ENCODE measurements around the gene TAOK1. TPM values are rescaled to one million over a fixed set of nuclear protein-coding genes. Genes with fewer than 3 reads are reported as not detected.

Gene TAOK1
- total RNA-seq, 2 donors from 2014 or later = 40.0 to 42.0 TPM

GRCh38 chr17:29581583-29582253 lies 191.6 kb downstream of the TAOK1 start:
- no peak overlapping the region for H3K27ac Mint-ChIP-seq
- ATAC-seq (replicated peaks) = no peak
- peaks cover 50% of the 10 kb centered on the region for H3K36me3 Mint-ChIP-seq (ENCODE audit: low read depth)
- H3K27me3 Mint-ChIP-seq = no peaks in the 10 kb centered on the region
- no peak overlapping the region for H3K4me3 Mint-ChIP-seq
- H3K4me1 Mint-ChIP-seq = peaks cover 14% of the 10 kb centered on the region
- no peaks in the 10 kb centered on the region for H3K9me3 Mint-ChIP-seq

- no peaks in the 10 kb centered on the region for H3K27me3 Mint-ChIP-seq
- no peak for ATAC-seq (replicated peaks)
- H3K9me3 Mint-ChIP-seq = no peaks in the 10 kb centered on the region
- peaks cover 14% of the 10 kb centered on the region for H3K4me1 Mint-ChIP-seq
- H3K36me3 Mint-ChIP-seq (ENCODE audit: low read depth) = peaks cover 50% of the 10 kb centered on the region
- no peak overlapping the region for H3K27ac Mint-ChIP-seq
- H3K4me3 Mint-ChIP-seq = no peak overlapping the region
Measured at GRCh38 chr17:29582254-29582765, 192.1 kb downstream of the TAOK1 start.

- no peaks in the 10 kb centered on the region for H3K27me3 Mint-ChIP-seq
- H3K36me3 Mint-ChIP-seq (ENCODE audit: low read depth) = peaks cover 46% of the 10 kb centered on the region
- H3K4me1 Mint-ChIP-seq = peaks cover 19% of the 10 kb centered on the region
- no peaks in the 10 kb centered on the region for H3K9me3 Mint-ChIP-seq
- no peak overlapping the region for H3K4me3 Mint-ChIP-seq
- H3K27ac Mint-ChIP-seq = no peak overlapping the region
- ATAC-seq (replicated peaks) = no peak
Measured at GRCh38 chr17:29582772-29583171, 192.6 kb downstream of the TAOK1 start.

GRCh38 chr17:29583324-29584248 lies 193.4 kb downstream of the TAOK1 start:
- H3K4me3 Mint-ChIP-seq = peak overlapping the region; percentile 95
- H3K4me1 Mint-ChIP-seq = peaks cover 25% of the 10 kb centered on the region

GRCh38 chr17:29584452-29585079 lies 194.4 kb downstream of the TAOK1 start:
- H3K4me1 Mint-ChIP-seq = peaks cover 25% of the 10 kb centered on the region
- no peaks in the 10 kb centered on the region for H3K27me3 Mint-ChIP-seq
- H3K27ac Mint-ChIP-seq = peak overlapping the region; percentile 65
- no peaks in the 10 kb centered on the region for H3K9me3 Mint-ChIP-seq
- no peak for ATAC-seq (replicated peaks)
- H3K4me3 Mint-ChIP-seq = peak overlapping the region; percentile 95
- peaks cover 35% of the 10 kb centered on the region for H3K36me3 Mint-ChIP-seq (ENCODE audit: low read depth)

More at GRCh38 chr17:29583324-29584248, 193.4 kb downstream of the TAOK1 start:
- H3K27ac Mint-ChIP-seq = peak overlapping the region; percentile 65
- H3K9me3 Mint-ChIP-seq = no peaks in the 10 kb centered on the region
- H3K27me3 Mint-ChIP-seq = no peaks in the 10 kb centered on the region
- no peak for ATAC-seq (replicated peaks)
- peaks cover 43% of the 10 kb centered on the region for H3K36me3 Mint-ChIP-seq (ENCODE audit: low read depth)

- Mint-ChIP-seq H3K27me3 (no peaks in the 10 kb centered on the region), H3K9me3 (no peaks in the 10 kb centered on the region), H3K4me3 (peak overlapping the region; percentile 95), H3K36me3 (ENCODE audit: low read depth) (peaks cover 29% of the 10 kb centered on the region), H3K4me1 (peaks cover 20% of the 10 kb centered on the region), H3K27ac (peak overlapping the region; percentile 65)
- no peak for ATAC-seq (replicated peaks)
Measured at GRCh38 chr17:29585080-29585751, 195.1 kb downstream of the TAOK1 start.

- peak overlapping the region; percentile 90 for H3K27ac Mint-ChIP-seq
- no peak for ATAC-seq (replicated peaks)
- H3K36me3 Mint-ChIP-seq (ENCODE audit: low read depth) = peaks cover 18% of the 10 kb centered on the region
- no peaks in the 10 kb centered on the region for H3K9me3 Mint-ChIP-seq
- no peaks in the 10 kb centered on the region for H3K27me3 Mint-ChIP-seq
- peaks cover 16% of the 10 kb centered on the region for H3K4me1 Mint-ChIP-seq
- H3K4me3 Mint-ChIP-seq = peak overlapping the region; percentile 95
Measured at GRCh38 chr17:29586676-29587469, 196.7 kb downstream of the TAOK1 start.

GRCh38 chr17:29587591-29587990 lies 197.4 kb downstream of the TAOK1 start:
- Mint-ChIP-seq H3K27me3 (no peaks in the 10 kb centered on the region), H3K4me3 (peak overlapping the region; percentile 95), H3K36me3 (ENCODE audit: low read depth) (peaks cover 12% of the 10 kb centered on the region), H3K4me1 (peaks cover 16% of the 10 kb centered on the region), H3K27ac (peak overlapping the region; percentile 90), H3K9me3 (no peaks in the 10 kb centered on the region)
- ATAC-seq (replicated peaks) = no peak

GRCh38 chr17:29588017-29588561 lies 197.9 kb downstream of the TAOK1 start:
- H3K36me3 Mint-ChIP-seq (ENCODE audit: low read depth) = peaks cover 7% of the 10 kb centered on the region
- H3K27ac Mint-ChIP-seq = peak overlapping the region; percentile 90
- H3K9me3 Mint-ChIP-seq = no peaks in the 10 kb centered on the region
- H3K4me3 Mint-ChIP-seq = peak overlapping the region; percentile 95
- ATAC-seq (replicated peaks) = no peak
- H3K4me1 Mint-ChIP-seq = peaks cover 16% of the 10 kb centered on the region
- H3K27me3 Mint-ChIP-seq = no peaks in the 10 kb centered on the region

- Mint-ChIP-seq H3K27ac (peak overlapping the region; percentile 90), H3K27me3 (no peaks in the 10 kb centered on the region), H3K4me1 (peaks cover 16% of the 10 kb centered on the region), H3K36me3 (ENCODE audit: low read depth) (peaks cover 5% of the 10 kb centered on the region), H3K4me3 (peak overlapping the region; percentile 95), H3K9me3 (no peaks in the 10 kb centered on the region)
- ATAC-seq (replicated peaks) = peak; percentile 25
Measured at GRCh38 chr17:29588562-29589411, 198.6 kb downstream of the TAOK1 start.

- Mint-ChIP-seq H3K27ac (peak within 1 kb of the TSS; percentile 90), H3K9me3 (no peaks in the 10 kb centered on the region), H3K36me3 (ENCODE audit: low read depth) (peaks cover 5% of the 10 kb centered on the region), H3K4me1 (peaks cover 16% of the 10 kb centered on the region), H3K27me3 (no peaks in the 10 kb centered on the region), H3K4me3 (peak within 1 kb of the TSS; percentile 95)
- peak; percentile 77 for ATAC-seq (replicated peaks)
Measured at GRCh38 chr17:29589524-29590410, 199.6 kb downstream of the TAOK1 start, which contains the start of gene GIT1. TSS of gene GIT1 (minus strand) at chr17:29589648. CDS start at chr17:29589378, 270 bp downstream.

Data from activated T-helper 17 cell treated with anti-CD3 and anti-CD28 coated beads, Interleukin-2, amount 50 U/mL, for 72 hours (primary cell).